ENCODE results near the gene PSEN1.
"Not testable (repeated sequence)": the region's sequence is repeated elsewhere in the genome, so short reads cannot be mapped to it uniquely, and the experiment has no call there.

The PSEN1 gene

DNA sequence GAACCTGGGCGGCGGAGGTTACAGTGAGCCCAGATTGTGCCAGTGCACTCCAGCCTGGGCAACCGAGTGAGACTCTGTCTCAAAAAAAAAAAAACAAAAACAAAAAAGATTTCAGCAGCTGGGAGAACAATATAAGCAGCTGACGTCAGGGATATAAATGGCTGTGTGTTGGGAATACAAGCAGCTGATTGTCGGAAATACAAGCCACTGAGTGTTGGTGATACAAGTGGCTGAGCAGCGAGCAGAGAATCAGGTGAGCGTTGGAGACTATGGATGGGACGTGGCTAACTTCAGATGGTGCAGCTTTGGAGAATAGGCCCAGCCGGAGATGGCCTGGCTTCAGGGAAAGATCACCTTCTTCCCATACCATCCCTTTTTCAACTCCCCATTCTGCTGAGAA is 32.0 kb downstream of the PSEN1 start:
- no peak for DNase-seq

DNA sequence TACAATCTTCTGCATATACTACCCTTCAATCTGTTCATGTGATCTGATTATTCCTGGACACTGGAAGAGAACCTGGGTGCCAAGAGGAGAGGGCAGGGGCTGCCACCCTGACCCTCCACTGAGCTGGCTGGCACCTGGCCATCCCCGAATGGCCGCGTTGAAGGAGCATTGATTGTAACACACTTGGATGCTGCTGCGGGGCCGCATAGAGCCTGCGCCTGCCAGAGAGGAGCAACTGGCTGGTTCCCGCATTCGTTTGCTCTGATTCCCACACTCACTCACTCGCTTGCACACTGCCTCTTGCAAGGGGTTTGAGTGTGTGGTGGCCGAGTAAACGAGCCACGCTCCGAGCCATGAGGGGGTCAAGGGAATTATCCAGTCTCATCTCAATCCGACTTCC is 32.4 kb downstream of the PSEN1 start:
- no peak for DNase-seq

DNA sequence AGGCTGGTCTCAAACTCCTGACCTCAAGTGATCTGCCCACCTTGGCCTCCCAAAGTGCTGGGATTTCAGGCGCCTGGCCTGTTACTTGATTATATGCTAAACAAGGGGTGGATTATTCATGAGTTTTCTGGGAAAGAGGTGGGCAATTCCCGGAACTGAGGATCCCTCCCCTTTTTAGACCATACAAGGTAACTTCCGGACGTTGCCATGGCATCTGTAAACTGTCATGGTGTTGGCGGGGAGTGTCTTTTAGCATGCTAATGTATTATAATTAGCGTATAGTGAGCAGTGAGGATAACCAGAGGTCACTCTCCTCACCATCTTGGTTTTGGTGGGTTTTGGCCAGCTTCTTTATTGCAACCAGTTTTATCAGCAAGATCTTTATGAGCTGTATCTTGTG is 33.5 kb downstream of the PSEN1 start:
- DNase-seq: not testable (repeated sequence)

DNA sequence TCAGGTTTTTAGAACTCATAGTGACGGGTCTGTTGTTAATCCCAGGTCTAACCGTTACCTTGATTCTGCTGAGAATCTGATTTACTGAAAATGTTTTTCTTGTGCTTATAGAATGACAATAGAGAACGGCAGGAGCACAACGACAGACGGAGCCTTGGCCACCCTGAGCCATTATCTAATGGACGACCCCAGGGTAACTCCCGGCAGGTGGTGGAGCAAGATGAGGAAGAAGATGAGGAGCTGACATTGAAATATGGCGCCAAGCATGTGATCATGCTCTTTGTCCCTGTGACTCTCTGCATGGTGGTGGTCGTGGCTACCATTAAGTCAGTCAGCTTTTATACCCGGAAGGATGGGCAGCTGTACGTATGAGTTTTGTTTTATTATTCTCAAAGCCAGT is 34.4 kb downstream of the PSEN1 start:
- DNase-seq: no peak

DNA sequence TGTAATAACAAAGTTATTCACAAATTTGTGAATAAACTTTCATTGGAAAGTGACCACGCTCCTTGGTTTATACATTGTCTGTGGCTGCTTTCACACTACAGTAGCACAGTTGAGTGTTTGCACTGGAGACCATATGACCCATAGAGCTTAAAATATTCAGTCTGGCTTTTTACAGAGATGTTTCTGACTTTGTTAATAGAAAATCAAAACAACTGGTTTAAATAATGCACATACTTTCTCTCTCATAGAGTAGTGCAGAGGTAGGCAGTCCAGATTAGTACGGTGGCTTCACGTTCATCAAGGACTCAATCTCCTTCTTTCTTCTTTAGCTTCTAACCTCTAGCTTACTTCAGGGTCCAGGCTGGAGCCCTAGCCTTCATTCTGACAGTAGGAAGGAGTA is 36.2 kb downstream of the PSEN1 start:
- no peak for DNase-seq

DNA sequence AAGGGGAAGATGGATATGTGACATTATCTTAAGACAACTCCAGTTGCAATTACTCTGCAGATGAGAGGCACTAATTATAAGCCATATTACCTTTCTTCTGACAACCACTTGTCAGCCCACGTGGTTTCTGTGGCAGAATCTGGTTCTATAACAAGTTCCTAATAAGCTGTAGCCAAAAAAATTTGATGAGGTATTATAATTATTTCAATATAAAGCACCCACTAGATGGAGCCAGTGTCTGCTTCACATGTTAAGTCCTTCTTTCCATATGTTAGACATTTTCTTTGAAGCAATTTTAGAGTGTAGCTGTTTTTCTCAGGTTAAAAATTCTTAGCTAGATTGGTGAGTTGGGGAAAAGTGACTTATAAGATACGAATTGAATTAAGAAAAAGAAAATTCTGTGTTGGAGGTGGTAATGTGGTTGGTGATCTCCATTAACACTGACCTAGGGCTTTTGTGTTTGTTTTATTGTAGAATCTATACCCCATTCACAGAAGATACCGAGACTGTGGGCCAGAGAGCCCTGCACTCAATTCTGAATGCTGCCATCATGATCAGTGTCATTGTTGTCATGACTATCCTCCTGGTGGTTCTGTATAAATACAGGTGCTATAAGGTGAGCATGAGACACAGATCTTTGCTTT is 36.9 kb downstream of the PSEN1 start:
- DNase-seq: peak in 2 of 6 experiments; percentile 3 to 16

DNA sequence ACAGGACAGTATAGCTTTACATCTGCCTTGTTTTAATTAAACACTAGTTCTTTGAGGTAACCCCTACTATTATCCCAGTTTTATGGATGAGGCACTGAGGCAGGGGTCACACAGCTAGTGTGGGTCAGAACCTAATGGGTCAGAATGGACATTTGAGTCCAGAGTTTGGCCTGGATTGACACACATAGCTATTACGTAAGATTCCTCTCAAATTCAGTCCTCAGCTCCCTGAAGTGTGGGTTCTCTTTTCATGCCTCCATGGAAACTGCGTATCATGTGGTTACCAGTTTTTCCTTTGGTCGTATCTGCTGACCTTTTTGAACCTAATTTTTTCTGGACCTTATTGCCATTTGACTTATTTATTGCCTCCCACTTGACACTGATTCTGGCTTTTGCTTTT is 40.4 kb downstream of the PSEN1 start:
- no peak for DNase-seq

DNA sequence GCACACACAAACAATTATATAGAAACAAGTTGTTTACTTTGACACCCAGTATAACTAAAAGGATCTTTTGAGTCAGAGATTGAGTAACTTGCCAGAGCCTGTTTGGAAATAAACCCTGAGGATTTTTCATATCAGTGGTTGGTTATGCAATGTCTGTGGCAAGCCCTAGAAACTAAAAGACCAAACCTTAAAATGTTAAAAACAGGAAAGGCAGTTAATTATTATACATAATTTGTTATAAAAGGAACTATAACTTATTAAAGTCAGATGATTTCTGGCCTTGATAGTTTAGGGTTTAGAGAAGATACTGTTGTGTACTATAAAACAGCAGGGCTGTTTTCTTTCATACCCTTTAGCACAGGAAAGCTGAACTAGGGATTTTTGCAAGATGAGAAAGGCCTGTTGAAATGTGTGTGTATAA is 44.1 kb downstream of the PSEN1 start:
- DNase-seq: no peak

DNA sequence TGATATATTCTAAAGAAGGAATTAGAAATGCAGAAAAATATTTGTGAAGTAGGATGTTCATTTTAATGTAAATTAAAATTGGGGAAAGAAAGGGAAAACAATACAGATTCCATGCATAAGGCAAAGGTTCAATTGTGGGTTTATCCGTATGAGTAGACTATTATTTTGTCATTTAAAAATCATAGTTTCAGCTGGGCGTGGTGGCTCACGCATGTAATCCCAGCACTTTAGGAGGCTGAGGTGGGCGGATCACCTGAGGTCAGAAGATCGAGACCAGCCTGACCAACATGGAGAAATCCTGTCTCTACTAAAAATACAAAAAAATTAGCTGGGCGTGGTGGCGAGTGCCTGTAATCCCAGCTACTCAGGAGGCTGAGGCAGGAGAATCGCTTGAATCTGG is 44.7 kb downstream of the PSEN1 start:
- DNase-seq: not testable (repeated sequence)

DNA sequence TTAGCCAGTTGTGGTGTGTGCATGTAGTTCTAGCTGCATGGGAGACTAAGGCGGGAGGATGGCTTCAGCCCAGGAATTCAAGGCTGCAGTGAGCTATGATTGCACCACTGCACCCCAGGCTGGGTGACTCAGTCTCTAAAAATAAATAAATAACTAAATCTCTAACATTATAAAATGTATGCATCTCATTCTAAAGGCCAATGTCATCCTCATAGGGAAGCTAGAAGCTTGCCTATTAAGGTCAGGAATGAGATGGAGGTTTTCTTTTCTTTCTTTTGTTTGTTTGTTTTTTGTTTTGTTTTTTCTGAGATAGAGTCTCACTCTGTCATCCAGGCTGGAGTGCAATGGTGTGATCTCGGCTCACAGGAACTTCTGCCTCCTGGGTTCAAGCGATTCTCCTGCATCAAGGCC is 52.2 kb downstream of the PSEN1 start:
- no peak for DNase-seq

DNA sequence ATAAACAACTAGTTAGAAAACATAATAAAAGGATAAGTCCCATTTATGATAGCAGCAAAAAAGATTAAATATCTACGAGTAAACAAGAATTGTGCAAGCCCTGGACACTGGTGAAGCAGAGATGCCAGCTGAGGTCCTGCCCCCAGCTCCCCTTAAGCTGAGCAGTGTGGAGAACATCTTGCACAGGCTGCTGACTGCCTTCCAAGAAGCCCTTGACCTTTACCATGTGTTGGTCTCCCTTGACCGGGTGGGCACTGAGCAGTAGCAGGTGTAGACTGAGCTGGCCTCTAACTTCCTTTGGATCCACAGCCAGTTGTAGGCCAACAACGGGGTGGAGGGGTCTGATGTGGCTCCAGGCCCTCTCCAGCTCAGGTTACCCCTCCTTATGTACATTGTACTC is 53.3 kb downstream of the PSEN1 start:
- no peak for DNase-seq

DNA sequence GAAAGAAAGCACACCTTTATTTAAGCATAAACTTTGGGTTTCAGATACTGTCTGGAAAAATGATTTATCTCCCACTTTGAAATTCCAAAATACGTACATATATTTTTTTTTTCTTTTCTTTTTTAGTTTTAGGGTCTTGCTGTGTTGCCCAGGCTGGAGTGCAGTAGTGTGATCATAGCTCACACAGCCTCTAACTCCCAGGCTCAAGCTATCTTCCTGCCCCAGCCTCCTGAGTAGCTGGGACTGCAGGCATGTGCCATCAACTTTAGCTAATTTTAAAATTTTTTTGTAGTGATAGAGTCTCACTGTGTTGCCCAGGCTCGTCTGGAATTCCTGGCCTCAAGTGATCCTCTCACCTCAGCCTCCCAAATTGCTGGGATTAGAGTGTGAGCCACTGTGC is 55.1 kb downstream of the PSEN1 start:
- no peak for DNase-seq

DNA sequence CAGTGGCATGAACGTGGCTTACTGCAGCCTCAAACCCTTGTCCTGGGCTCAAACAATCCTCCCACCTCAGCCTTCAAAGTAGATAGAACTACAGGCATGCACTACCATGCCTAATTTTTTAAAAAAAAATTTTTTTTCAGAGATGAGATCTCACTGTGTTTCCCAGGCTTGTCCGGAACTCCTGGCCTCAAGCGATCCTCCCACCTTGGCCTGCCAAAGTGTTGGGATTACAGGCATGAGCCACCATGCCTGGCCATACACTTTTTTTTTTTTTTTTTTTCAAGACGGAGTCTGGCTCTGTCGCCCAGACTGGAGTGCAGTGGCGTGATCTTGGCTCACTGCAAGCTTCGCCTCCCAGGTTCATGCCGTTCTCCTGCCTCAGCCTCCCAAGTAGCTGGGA is 58.0 kb downstream of the PSEN1 start:
- DNase-seq: not testable (repeated sequence)

DNA sequence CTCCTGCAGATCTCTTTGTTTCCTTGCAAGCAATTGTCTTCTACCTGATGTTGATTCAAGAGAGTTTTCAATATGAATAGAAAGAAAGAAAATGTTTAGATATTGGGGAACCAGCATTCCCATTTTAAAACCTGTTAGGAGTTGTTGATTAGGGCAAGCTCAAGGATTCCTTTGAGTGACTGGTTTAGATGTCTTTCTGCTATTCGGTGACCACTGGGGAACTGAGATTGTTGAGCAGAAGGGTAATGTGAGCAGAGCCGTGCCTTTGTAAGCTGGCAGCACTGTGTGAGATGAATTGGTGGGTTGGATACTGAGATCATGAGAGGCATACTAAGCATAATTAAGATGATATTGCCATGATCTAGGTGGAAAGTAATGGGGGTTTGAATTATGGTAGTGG is 61.9 kb downstream of the PSEN1 start:
- DNase-seq: no peak

DNA sequence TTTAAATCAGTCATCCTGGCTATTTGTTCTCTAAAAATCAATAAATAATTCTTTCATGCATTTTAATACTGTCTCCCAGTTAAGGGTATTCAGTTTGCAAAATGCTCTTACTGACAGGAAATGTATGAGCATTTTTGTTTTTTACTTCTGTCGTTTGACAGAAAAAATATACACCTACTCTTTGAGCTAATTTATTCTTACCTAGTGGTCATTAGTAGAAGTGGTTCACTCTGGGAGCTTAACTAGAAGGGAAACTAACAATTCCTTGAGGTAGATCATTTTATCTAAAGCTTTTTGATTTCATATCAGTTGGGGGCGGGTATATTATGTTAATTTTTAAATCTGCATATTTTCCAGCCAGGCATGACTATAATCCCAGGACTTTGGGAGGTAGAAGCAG is 67.2 kb downstream of the PSEN1 start:
- DNase-seq: no peak

DNA sequence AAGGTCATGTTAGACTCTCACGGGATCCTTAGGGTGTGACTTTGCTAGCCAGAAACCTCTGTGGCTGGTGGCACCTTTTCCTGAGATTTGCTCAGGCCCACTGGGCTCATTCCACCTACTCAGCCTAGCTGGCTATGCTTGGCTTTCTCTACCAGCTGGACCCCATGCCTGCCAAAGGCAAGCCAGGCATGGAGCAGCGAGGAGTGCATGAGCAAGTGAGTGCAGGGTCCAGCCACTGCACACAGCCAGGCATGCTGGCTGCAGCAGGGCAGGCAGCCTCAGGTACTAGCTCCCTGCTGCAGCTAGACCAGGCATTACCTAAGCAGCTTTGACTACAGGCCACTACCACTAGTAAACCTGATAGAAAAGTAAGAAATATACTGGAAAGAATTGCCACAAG is 71.3 kb downstream of the PSEN1 start:
- DNase-seq: no peak

DNA sequence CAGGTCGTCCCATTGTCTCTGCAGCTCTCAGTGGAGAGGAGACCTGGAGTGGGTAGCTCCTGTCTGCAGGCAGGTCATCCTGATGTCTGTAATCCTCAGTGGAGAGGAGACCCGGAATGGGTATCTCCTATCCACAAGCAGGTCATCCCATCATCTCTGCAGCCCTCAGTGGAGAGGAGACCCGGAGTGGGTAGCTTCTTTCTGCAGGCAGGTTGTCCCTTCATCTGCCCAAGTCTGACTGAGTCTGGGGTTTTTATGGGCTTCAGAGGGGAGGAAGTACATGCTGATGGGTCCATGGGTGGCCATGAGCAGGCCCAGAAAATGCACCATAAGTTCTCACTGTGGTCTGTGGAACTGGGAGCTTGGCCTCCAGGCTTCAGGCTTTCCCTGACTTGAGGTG is 72.1 kb downstream of the PSEN1 start:
- DNase-seq: no peak

DNA sequence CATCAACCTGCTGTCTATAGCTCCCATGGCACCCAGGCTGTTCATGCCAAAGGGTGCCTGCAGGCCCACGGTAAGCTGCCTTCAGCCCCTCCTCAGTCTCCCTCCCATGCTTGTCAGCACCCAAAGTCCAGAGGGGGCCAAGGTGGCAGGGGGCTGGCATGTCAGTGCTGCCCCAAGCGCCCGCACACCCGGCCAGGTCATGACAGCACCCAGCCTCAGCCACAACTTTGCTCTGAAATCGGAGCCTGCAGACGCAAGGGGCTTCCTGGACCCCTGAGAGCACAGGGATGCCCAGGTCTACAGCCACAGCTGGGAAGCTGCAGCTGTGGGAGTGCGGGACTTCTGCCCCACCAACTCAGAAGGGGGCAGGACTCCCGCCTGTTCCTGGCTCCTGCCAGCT is 72.5 kb downstream of the PSEN1 start:
- DNase-seq: no peak

DNA sequence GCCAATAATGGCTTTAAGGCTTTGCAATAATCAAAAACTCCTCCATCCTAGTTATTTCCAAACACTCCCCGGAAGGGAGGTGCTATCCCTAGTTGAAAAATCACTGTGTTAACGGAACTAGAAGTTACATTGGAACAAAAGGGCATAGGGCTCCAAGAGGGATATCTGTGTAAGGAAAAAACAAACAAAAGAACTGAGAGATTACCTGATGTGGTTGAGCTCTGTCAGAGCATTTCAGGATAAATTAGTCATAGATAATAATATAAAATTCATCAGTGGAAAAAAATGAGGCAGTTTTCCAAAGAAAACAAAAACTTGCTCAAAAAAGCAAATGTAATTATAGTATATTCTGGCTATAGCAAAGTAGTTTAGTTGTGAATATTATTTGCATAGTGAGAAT is 73.6 kb downstream of the PSEN1 start:
- no peak for DNase-seq

DNA sequence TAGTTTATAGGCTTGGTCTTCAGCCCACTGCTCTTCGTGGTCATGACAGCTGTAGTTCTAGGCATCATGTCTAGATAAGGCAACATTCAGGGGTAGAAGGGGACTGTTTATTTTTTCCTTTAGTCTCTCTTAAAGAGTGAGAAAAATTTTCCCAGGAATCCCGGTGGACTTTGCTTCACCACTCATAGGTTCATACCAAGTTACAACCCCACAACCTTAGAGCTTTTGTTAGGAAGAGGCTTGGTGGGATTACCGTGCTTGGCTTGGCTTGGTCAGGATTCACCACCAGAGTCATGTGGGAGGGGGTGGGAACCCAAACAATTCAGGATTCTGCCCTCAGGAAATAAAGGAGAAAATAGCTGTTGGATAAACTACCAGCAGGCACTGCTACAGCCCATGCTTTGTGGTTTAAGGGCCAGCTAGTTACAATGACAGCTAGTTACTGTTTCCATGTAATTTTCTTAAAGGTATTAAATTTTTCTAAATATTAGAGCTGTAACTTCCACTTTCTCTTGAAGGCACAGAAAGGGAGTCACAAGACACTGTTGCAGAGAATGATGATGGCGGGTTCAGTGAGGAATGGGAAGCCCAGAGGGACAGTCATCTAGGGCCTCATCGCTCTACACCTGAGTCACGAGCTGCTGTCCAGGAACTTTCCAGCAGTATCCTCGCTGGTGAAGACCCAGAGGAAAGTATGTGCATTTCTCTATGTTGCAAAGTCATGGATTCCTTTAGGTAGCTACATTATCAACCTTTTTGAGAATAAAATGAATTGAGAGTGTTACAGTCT is 75.1 kb downstream of the PSEN1 start:
- DNase-seq: no peak

DNA sequence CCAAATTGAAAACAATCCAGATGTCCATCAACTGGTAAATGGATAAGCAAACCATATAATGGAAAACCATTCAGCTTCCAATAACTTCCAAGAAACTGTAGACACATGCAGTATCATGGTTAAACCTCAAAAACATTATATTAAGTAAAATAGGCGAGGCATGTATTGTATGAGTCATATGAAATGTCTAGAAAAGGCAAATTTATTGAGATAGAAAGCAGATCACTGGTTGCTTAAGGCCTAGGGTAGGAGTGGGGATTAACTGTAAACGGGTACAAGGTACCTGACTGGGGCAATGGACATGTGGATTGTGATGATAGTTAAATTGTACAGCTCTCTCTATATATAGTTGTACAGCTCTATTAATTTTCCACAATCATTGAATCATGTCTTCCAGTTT is 79.7 kb downstream of the PSEN1 start:
- DNase-seq: no peak

DNA sequence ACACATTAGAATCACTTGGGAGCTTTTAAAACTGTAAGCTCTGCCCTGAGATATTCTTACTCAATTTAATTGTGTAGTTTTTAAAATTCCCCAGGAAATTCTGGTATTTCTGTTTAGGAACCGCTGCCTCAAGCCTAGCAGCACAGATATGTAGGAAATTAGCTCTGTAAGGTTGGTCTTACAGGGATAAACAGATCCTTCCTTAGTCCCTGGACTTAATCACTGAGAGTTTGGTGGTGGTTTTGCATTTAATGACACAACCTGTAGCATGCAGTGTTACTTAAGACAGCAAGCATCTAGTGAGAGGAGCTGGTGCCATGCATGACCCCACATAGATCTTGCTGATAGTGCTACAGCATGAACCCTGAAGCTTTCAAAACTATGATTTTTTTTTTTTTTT is 81.1 kb downstream of the PSEN1 start:
- DNase-seq: no peak

DNA sequence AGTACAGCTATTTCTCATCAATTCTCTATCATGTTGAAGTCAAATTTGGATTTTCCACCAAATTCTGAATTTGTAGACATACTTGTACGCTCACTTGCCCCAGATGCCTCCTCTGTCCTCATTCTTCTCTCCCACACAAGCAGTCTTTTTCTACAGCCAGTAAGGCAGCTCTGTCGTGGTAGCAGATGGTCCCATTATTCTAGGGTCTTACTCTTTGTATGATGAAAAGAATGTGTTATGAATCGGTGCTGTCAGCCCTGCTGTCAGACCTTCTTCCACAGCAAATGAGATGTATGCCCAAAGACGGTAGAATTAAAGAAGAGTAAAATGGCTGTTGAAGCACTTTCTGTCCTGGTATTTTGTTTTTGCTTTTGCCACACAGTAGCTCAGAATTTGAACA is 83.8 kb downstream of the PSEN1 start:
- DNase-seq: no peak

DNA sequence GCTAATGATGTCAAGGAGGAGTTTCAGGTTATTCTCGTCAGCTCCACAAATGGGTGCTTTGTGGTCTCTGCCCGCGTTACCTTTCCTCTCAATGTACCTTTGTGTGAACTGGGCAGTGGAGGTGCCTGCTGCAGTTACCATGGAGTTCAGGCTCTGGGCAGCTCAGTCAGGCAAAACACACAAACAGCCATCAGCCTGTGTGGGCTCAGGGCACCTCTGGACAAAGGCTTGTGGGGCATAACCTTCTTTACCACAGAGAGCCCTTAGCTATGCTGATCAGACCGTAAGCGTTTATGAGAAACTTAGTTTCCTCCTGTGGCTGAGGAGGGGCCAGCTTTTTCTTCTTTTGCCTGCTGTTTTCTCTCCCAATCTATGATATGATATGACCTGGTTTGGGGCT is 84.3 kb downstream of the PSEN1 start:
- DNase-seq: no peak

DNA sequence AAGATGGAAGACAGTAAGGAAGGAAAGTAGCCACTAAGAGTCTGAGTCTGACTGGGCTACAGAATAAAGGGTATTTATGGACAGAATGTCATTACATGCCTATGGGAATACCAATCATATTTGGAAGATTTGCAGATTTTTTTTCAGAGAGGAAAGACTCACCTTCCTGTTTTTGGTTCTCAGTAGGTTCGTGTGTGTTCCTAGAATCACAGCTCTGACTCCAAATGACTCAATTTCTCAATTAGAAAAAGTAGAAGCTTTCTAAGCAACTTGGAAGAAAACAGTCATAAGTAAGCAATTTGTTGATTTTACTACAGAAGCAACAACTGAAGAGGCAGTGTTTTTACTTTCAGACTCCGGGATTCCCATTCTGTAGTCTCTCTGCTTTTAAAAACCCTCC is 85.6 kb downstream of the PSEN1 start:
- no peak for DNase-seq
